HG03521 (cell line): ENCODE measurements around the gene CCNE1.
"Not testable (repeated sequence)": the region's sequence is repeated elsewhere in the genome, so short reads cannot be mapped to it uniquely, and the experiment has no call there.

Source experiments
- ATAC-seq: cut with Tn5 transposase; IDR thresholded peaks from one replicate; pipeline ENCODE4 v1.9.1; 2021; ENCODE audit warnings: mild to moderate bottlenecking, moderate library complexity; ENCODE audit not compliant: unreplicated experiment

CCNE1 gene

GRCh38 chr19:29785955-29786589, 25.7 kb upstream of the CCNE1 start:
- no peak for ATAC-seq

DNA sequence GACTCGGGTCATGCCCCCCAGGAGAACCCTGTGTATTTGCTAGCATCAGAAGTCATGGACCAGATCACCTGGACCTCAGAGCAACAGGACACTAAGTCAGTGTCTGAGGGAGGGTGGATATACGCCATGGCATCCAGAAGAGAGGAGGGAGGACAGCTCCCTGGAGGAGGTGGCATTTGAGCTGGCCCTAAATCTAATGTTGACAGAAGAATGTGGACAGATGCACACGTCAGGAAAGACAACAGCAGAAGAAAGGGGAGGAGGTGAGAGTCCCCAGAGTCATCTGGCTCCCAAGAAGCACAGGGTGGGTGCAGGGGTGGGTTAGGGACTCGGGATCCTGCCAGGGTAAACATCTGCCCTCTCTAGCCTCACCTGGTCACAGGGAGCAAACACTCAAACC, 24.5 kb upstream of the CCNE1 start:
- ATAC-seq: no peak

DNA sequence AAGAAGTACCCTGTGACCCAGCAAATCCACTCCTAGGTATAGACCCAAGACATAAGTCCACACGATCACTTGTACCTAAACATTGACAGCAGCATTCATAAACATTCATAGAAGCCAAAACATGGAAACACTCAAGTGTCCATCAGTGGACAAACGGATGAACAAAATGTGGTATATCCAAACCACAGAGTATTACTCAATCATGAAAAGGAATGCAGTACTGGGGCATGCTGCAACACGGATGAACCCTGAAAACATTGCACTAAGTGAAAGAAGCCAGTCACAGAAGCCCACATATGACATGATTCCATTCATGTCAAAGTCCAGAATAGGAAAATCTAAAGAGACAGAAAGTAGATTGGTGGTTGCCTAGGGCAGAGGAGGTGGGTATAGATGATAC, 22.8 kb upstream of the CCNE1 start:
- ATAC-seq: no peak

DNA sequence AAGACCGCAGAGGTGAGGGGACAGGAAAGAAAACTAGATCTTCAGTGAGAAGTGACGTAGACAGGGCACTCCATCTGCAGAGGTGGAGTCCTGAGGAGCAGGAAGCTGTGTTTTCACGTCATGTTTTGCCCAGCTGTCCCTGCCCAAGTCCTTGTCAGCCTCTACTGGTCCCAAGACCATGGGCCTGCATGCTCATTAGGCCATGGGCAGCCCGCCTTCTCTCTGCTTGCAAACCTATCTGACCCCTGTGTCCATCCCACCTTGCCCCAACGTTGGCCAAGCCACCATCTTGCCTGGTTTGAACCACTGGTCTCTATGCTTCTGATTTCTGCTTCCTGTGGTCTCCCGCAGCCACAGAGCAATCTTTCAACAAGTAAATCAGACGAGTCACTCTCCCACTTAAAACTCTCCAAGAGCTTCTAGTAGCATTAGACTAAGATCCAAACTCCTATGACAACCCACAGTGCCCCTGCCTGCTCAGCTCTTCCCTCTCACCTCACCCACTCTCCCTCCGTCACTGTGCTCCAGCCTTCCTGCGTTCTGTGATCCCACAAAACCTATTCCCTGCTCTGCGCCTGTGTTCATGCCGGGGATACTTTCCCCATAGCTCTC, 18.6 kb upstream of the CCNE1 start:
- ATAC-seq: no peak

DNA sequence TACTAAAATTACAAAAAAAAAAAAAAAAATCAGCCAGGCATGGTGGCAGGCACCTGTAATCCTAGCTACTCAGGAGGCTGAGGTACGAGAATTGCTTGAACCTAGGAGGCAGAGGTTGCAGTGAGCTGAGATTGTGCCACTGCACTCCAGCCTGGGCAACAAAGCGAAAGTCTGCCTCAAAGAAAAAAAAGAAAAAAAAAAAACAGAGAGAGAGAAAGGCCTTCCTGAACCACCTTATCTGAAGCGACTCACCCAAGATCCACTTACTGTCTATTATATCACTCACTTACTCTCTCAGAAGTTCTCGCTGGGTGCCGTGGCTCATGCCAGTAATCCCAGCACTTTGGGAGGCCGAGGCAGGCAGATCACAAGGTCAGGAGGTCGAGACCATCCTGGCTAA, 17.3 kb upstream of the CCNE1 start:
- not testable (repeated sequence) for ATAC-seq

GRCh38 chr19:29795461-29796172, 16.2 kb upstream of the CCNE1 start:
- no peak for ATAC-seq

DNA sequence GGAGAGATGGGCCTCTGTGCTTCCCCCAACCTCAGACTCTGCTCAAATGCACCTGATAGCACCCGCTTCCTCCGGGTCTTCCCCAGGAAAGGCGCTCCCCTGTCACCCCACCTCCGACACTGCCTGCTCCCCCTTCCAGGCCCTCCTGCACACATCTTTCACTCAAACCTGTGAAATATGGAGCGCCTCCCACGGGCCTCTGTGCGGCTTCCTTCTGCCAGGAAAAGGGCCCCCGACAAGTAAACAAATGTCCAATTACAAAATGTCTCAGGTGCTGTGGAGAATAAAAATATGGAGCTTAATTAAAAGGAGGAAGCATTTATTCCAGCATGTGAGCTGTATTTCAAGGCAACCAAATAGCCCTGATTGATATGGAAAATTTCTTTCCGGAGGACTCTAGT, 15.6 kb upstream of the CCNE1 start:
- no peak for ATAC-seq

DNA sequence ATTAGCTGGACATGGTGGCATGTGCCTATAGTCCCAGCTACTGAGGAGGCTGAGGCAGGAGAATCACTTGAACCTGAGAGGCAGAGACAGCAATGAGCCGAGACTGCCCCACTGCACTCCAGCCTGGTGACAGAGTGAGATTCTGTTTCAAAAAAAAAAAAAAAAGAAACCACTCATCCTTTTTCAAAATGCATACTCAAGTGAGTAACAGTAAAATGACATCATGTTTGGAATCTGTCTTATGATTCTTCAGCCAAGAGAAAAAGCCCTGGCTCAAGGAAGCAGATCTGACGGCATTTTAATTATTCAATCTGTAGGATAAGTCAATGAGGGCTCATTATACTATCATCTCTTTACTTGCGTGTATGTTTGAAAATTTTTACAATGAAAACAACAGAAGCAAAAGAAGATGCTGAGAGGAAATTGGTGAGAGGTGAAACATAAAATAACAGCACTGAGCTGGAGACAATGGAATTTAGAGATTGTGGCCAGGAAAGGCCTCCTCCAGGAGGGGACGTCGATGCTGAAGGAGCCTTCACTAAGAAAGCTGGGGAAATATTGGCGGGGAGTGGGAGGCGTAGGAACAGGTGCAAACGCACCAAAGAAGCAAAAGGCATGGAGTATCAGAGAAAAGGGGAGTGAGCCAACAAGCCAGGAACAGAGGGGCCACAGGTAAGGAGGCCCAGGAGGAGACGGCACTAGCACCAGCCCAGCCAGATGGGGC, 12.9 kb upstream of the CCNE1 start:
- ATAC-seq: no peak

GRCh38 chr19:29800100-29800825, 11.5 kb upstream of the CCNE1 start:
- no peak for ATAC-seq

DNA sequence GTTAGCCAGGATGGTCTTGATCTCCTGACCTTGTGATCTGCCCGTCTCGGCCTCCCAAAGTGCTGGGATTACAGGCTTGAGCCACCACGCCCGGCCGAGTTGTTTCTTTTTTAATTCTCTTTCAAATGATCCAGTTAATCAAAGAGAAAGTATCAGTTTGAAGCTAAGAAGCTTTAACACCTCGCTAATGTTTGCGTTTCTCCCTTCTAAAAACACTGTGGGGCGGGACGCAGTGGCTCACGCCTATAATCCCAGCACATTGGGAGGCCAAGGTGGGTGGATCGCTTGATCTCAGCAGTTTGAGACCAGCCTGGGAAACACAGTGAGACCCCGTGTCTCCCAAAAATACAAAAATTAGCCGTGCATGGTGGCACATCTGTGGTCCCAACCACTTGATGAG, 7.8 kb upstream of the CCNE1 start:
- not testable (repeated sequence) for ATAC-seq

DNA sequence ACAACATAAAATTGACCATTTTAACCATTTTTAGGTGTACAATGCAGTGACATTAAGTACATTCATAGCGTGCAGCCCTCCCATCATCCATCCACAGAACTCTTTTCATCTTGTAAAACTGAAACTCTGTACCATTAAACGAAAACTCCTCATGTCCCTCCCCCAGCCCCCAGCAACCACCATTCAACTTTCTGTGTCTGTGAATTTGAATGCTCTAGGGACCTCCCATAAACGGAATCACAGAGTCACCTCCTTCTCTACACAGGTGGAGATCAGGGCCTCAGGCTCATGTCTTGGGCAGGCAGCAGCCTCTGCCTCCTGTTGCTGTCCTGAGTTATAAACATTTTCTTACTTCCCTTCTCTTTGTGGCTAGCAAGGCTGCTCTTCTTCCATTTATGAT, 7.3 kb upstream of the CCNE1 start:
- peak; percentile 84 for ATAC-seq

GRCh38 chr19:29805031-29805965, 6.5 kb upstream of the CCNE1 start:
- no peak for ATAC-seq

DNA sequence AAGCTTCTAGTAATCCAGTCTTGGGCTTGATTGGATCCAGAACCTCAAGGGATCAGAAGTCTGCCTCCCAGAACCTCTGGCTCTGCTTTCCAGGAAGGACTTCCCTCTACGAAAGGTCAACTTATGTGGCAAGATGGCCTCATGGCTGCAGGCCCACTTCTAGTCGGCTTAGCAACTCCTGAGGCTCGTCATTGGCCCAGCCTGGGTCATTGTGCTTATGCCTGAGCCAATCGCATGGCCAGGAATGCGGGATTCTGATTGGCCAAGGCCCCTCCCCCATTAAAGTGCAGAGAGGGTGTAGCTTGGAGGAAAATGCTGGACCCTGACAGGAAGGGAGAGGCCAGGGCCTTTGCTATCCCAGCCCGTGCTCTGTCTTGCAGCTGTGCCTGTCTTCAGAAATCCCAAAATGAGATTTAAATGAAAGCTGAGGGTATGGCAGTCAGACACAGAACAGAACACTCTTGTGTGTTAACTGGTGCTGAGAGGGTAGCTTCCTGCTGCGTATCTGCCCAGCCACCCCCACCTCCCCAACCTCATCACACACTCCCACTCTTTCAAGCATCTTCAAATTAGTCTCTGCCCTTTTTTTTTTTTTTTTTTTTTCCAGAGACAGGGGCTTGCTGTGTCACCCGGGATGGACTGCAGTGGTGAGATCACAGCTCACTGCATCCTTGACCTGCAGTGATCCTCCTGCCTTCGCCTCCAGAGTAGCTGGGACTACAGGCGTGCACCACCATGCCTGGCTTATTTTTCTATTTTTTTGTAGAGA, 5.5 kb upstream of the CCNE1 start:
- ATAC-seq: no peak

- ATAC-seq: no peak
Measured at GRCh38 chr19:29807178-29807577, 4.6 kb upstream of the CCNE1 start.

DNA sequence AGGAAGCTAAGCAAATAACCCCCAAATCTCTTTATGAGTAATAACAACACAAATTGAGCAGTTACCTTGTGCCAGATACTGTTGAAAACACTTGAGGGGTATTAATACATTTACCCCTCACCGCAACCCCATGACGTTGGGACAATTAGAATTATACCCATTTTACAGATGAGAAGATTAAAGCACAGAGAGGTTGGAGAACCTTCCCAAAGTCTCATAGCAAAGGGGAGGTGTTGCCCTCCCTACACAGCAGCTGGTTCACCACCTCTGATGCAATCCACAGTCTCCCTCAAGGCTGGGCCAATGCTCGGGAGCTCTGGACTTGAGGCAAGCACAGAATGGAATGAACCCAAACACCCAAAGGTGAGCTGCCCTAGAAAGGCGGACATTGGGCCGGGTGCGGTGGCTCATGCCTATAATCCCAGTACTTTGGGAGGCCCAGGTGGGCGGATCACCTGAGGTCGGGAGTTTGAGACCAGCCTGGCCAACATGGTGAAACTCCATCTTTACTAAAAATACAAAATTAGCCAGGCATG, 3.9 kb upstream of the CCNE1 start:
- ATAC-seq: no peak

DNA sequence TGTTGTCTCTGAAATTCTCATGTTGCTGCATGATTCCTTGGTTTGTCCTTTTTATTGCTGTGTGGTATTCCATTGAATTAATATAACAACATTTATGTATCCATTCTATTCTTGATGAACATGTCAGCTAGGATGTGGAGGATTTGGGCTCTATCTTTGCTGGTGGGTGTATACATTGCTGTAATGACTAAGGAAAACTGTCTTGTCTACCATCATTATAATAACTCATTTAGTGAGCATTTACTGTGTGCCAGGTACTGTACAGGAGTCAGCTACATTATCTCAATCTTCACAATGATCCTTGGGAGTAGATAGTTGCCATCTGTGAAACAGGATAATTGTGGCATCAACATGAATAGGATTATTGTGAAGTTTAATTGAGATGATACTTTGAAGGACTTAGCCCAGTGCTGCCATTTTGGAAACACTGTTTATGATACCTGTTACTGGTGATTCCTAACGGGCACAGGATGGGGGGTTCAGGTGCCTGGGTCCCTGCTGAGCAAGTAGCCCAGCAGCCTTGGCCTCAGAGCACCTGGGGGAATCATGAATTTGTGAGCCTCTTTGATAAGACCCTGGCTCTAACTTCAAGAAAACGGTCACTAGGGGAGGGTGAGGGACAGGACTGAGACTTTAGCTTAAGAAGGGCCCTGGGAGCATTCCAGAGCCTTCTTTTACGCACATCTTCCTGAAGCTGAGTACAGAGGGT, 1.8 kb upstream of the CCNE1 start:
- no peak for ATAC-seq

- ATAC-seq: no peak
Measured at GRCh38 chr19:29810504-29810871, 1.3 kb upstream of the CCNE1 start.

- ATAC-seq: peak; percentile 10
Measured at GRCh38 chr19:29812080-29812880, 489 bp downstream of the CCNE1 start.
